ENCODE data around the gene PNCK. TPM values are rescaled to one million over a fixed set of nuclear protein-coding genes. Genes with fewer than 3 reads are reported as not detected.

PNCK gene
- total and polyA plus RNA-seq, 2 of the 13 experiments (the other 11 are each of a cell fraction or from before 2014, with no cell fraction given) = 33.1 TPM; not detected in 1

- TF ChIP-seq IRF2 (CRISPR knock-in tag; IDR thresholded peaks at IDR 0.05) (peak; percentile 63; the same call in 1 of the 2 replicates), ZNF800 (CRISPR knock-in tag; IDR thresholded peaks at IDR 0.05) (no peak), ZFP41 (CRISPR knock-in tag; IDR thresholded peaks at IDR 0.05; ENCODE audit: borderline replicate concordance) (no peak), RARG (CRISPR knock-in tag; IDR thresholded peaks at IDR 0.05; ENCODE audit: low read depth) (no peak), ZNF20 (CRISPR knock-in tag; IDR thresholded peaks at IDR 0.05) (no peak), ZNF878 (CRISPR knock-in tag; IDR thresholded peaks at IDR 0.05) (0 out of 2 replicates have a peak, but pooled peaks have one; percentile 67), ZSCAN5A (CRISPR knock-in tag; IDR thresholded peaks at IDR 0.05; ENCODE audit: borderline replicate concordance) (no peak), ZNF549 (CRISPR knock-in tag; IDR thresholded peaks at IDR 0.05) (no peak), MIER3 (CRISPR knock-in tag; IDR thresholded peaks at IDR 0.05; ENCODE audit: borderline replicate concordance) (peak; percentile 24; the same call in 1 of the 2 replicates), GZF1 (CRISPR knock-in tag; IDR thresholded peaks at IDR 0.05) (no peak), GABPB1 (CRISPR knock-in tag; IDR thresholded peaks at IDR 0.05) (peak; percentile 29), KDM1A (CRISPR knock-in tag; IDR thresholded peaks at IDR 0.05) (no peak), ZNF550 (CRISPR knock-in tag; IDR thresholded peaks at IDR 0.05; ENCODE audit: borderline replicate concordance) (no peak), NPAS2 (CRISPR knock-in tag; IDR thresholded peaks at IDR 0.05; ENCODE audit: borderline replicate concordance) (no peak), ZNF292 (CRISPR knock-in tag; IDR thresholded peaks at IDR 0.05; ENCODE audit: borderline replicate concordance, low read depth) (no peak), CENPX (CRISPR knock-in tag; IDR thresholded peaks at IDR 0.05) (no peak), NFATC3 (CRISPR knock-in tag; IDR thresholded peaks at IDR 0.05) (no peak), ZSCAN31 (CRISPR knock-in tag; IDR thresholded peaks at IDR 0.05; ENCODE audit: low read depth) (peak; percentile 70; the same call in 1 of the 2 replicates), ZNF224 (CRISPR knock-in tag; IDR thresholded peaks at IDR 0.05) (no peak), ZNF605 (CRISPR knock-in tag; IDR thresholded peaks at IDR 0.05) (no peak; the same call in 1 of the 2 replicates), ZNF503 (CRISPR knock-in tag; IDR thresholded peaks at IDR 0.05) (peak; percentile 65; the same call in 1 of the 2 replicates), ZKSCAN5 (CRISPR knock-in tag; IDR thresholded peaks at IDR 0.05) (no peak), ZNF230 (CRISPR knock-in tag; IDR thresholded peaks at IDR 0.05) (0 out of 2 replicates have a peak, but pooled peaks have one; percentile 27), SAP130 (CRISPR knock-in tag; IDR thresholded peaks at IDR 0.05; ENCODE audit: low read depth) (peak; percentile 59), ZNF350 (CRISPR knock-in tag; IDR thresholded peaks at IDR 0.05; ENCODE audit: borderline replicate concordance, low read depth) (peak; percentile 63), JUND (CRISPR knock-in tag; IDR thresholded peaks at IDR 0.05) (peak; percentile 75), TARDBP (CRISPR knock-in tag; IDR thresholded peaks at IDR 0.05) (peak; percentile 82)
Measured at GRCh38 chrX:153623310-153624029, 50.1 kb downstream of the PNCK start (continued).

Data from HepG2 (cell line).